Spleen (tissue), 11 donors: ENCODE data around the gene DOCK11. TPM values are rescaled to one million over a fixed set of nuclear protein-coding genes. Genes with fewer than 3 reads are reported as not detected.
"Not testable (repeated sequence)": the region's sequence is repeated elsewhere in the genome, so short reads cannot be mapped to it uniquely, and the experiment has no call there.

Experiments used
- DNase-seq: peaks from one replicate; pipeline ENCODE4 v3.0.0-alpha.2; 2020
- H3K27ac ChIP-seq, 8 donors: fragments of 200-600 bp; sonication (generic) in 7 of 8; 1 replicate in 4 of 8; 2 replicates in 4 of 8; pipeline versions ENCODE4 v1.5.0 to v1.8.0; 2016 to 2021; ENCODE audit warnings: inconsistent platforms in 4 of 8, mild to moderate bottlenecking in 4 of 8, moderate library complexity in 1 of 8
- H3K27me3 ChIP-seq, 7 donors: fragments of 200-600 bp; sonication (generic) in 6 of 7; replicated peaks in 1 of 7; 1 replicate in 4 of 7; 2 replicates in 3 of 7; pipeline versions ENCODE4 v1.5.0 to v1.8.0; 2016 to 2021; ENCODE audit warnings: inconsistent platforms in 3 of 7, mild to moderate bottlenecking in 1 of 7
- H3K36me3 ChIP-seq, 6 donors: fragments of 200-600 bp; sonication (generic) in 5 of 6; 1 replicate in 4 of 6; 2 replicates in 2 of 6; pipeline versions ENCODE4 v1.5.0 to v1.8.0; 2016 to 2021; ENCODE audit warnings: inconsistent platforms in 2 of 6
- H3K4me1 ChIP-seq, 6 donors: fragments of 200-600 bp; sonication (generic) in 5 of 6; 1 replicate in 3 of 6; 2 replicates in 3 of 6; pipeline versions ENCODE4 v1.5.0 to v1.8.0; 2016 to 2021; ENCODE audit warnings: inconsistent platforms in 3 of 6
- H3K4me3 ChIP-seq, 8 donors: fragments of 200-600 bp; sonication (generic) in 7 of 8; 1 replicate in 4 of 8; 2 replicates in 4 of 8; pipeline versions ENCODE4 v1.5.0 to v1.8.0; 2016 to 2021; ENCODE audit warnings: inconsistent platforms in 4 of 8, mild to moderate bottlenecking in 4 of 8, moderate library complexity in 2 of 8
- H3K9me3 ChIP-seq, 8 donors: fragments of 200-600 bp; sonication (generic) in 7 of 8; 1 replicate in 4 of 8; 2 replicates in 4 of 8; pipeline versions ENCODE4 v1.5.0 to v1.8.0; 2016 to 2021; ENCODE audit warnings: inconsistent platforms in 4 of 8
- POLR2A ChIP-seq, 3 donors: fragments of 450-650 bp; IDR thresholded peaks; one replicate each; pipeline ENCODE4 v1.5.1; 2017; ENCODE audit warnings: antibody characterized with exemption in 3 of 3, mild to moderate bottlenecking in 1 of 3
- POLR2AphosphoS5 ChIP-seq, 3 donors: sonication (generic); formaldehyde crosslinking; IDR thresholded peaks; one replicate each; pipeline ENCODE4 v1.5.1; 2017; ENCODE audit warnings: antibody characterized with exemption in 3 of 3
- WGBS, 5 donors: extraction: QIAGEN DNeasy Blood & Tissue Kit in 3 of 5; methylation state at CpG; one replicate each; pipeline versions ENCODE4 v1.1.5 to v1.1.7; 2013 to 2018; 5-methylcytosine and 5-hydroxymethylcytosine counted together
- intact Hi-C: fragments of 100-400 bp; cut with DNase I; formaldehyde crosslinking; loops from one replicate; pipeline ENCODE4 v1.15.0; 2023; ENCODE audit warnings: low total_unique reads
- polyA plus RNA-seq, 3 donors: library from polyadenylated mRNA; stranded (reverse); fragments of 200-250 nt; gene quantifications; one replicate each; pipeline ENCODE4 v1.2.1, GENCODE V29; 2013
- total RNA-seq, 7 donors: library from RNA; depleted of rRNA in 3 of 7; stranded (reverse); fragments of >200 nt in 3 of 7; fragmentation: NEBNext Ultra II Directional in 4 of 7; extraction: Animal tissue kit (Norgen Biotek cat#: 25700) in 4 of 7; gene quantifications; one replicate each; pipeline versions ENCODE4 v1.1.0 to v1.2.1, GENCODE V29; 2016 to 2021
- TF ChIP-seq, protein P1 (sequence below), 11 experiments: fragments of 200-600 bp in 7 of 11; fragments of 450-650 bp in 4 of 11; sonication (generic) in 4 of 11; IDR thresholded peaks in 8 of 11; conservative IDR thresholded peaks in 3 of 11; 1 replicate in 7 of 11; 2 replicates in 4 of 11; pipeline versions ENCODE4 v1.4.0 to v1.8.0; 2016 to 2021; ENCODE audit warnings: antibody characterized with exemption in 11 of 11, inconsistent platforms in 4 of 11, mild to moderate bottlenecking in 1 of 11
- donor health status: healthy with polysubstance abuse.
- donor health status: DM: no; HTN: no; CAD: no; lungs with moderate emphysema.
- donor health status: DM: no; HTN: no; CAD: no.
- donor health status: Bipolar disorder and iron deficiency.
- donor health status: healthy.
- donor health status: DM: no; HTN: no; CAD: no.
- donor health status: DM: yes; HTN: yes; CAD: no.

The DOCK11 gene
- total and polyA plus RNA-seq, 10 donors: 32.8 to 68.9 (median 56.0) TPM

DNA sequence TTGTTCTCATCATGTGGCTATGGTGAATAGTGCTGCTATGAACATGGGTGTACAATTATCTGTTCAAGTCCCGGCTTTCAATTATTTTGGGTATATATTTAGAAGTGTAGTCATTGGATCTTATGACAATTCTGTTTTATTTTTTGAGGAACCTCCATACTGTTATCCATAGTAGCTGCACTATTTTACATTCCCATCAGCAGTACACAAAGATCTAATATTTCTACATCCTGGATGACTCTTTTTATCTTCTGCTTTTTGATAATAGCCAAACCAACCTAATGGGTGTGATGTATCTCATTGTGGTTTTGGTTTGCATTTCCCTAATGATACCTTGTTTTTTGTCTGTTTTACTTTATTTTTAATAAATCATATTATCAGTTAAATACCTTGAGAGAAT, 218.9 kb downstream of the DOCK11 start:
- H3K4me1 ChIP-seq: peaks cover 0 to 23% (median 6%) of the 10 kb centered on the region in 6 donors

DNA sequence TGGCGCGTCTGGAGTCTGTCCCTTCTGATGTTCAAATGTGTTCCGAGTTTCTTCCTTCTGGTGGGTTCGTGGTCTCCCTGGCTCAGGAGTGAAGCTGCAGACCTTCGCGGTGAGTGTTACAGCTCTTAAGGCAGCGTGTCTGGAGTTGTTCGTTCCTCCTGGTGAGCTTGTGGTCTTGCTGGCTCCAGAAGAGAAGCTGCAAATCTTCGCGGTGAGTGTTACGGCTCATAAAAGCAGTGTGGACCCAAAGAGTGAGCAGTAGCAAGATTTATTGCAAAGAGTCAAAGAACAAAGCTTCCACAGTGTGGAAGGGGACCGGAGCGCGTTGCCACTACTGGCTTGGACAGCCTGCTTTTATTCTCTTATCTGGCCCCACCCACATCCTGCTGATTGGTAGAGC, 220.3 kb downstream of the DOCK11 start:
- H3K4me1 ChIP-seq: peaks cover 0 to 33% (median 6%) of the 10 kb centered on the region in 6 donors
- DNase-seq, H3K9me3 ChIP-seq, intact Hi-C loops, H3K36me3 ChIP-seq, H3K4me3 ChIP-seq, H3K27me3 ChIP-seq, H3K27ac ChIP-seq: not testable (repeated sequence)
- WGBS, 5 donors: 62 to 88% (median 78%) methylated on average over 10 to 14 of the region's 14 CpGs

More for the DNA sequence above, 218.9 kb downstream of the DOCK11 start:
- no peak overlapping the region for H3K4me3 ChIP-seq
- intact Hi-C loops: no loop called here
- H3K27me3 ChIP-seq: no peaks in the 10 kb centered on the region
- H3K9me3 ChIP-seq: no peaks in the 10 kb centered on the region
- WGBS, 5 donors: 89 to 100% (median 90%) methylated on average over 1 of the region's 1 CpG
- no peak for DNase-seq
- no peaks in the 10 kb centered on the region for H3K36me3 ChIP-seq
- no peak overlapping the region for H3K27ac ChIP-seq
- TF ChIP-seq, protein P1, sequence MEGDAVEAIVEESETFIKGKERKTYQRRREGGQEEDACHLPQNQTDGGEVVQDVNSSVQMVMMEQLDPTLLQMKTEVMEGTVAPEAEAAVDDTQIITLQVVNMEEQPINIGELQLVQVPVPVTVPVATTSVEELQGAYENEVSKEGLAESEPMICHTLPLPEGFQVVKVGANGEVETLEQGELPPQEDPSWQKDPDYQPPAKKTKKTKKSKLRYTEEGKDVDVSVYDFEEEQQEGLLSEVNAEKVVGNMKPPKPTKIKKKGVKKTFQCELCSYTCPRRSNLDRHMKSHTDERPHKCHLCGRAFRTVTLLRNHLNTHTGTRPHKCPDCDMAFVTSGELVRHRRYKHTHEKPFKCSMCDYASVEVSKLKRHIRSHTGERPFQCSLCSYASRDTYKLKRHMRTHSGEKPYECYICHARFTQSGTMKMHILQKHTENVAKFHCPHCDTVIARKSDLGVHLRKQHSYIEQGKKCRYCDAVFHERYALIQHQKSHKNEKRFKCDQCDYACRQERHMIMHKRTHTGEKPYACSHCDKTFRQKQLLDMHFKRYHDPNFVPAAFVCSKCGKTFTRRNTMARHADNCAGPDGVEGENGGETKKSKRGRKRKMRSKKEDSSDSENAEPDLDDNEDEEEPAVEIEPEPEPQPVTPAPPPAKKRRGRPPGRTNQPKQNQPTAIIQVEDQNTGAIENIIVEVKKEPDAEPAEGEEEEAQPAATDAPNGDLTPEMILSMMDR (IDR thresholded peaks at IDR 0.05 in 8 of 11, conservative IDR thresholded peaks at IDR 0.05 in 3 of 11): no peak
- TF ChIP-seq POLR2AphosphoS5 (IDR thresholded peaks at IDR 0.05) (no peak), POLR2A (IDR thresholded peaks at IDR 0.05) (no peak)

DNA sequence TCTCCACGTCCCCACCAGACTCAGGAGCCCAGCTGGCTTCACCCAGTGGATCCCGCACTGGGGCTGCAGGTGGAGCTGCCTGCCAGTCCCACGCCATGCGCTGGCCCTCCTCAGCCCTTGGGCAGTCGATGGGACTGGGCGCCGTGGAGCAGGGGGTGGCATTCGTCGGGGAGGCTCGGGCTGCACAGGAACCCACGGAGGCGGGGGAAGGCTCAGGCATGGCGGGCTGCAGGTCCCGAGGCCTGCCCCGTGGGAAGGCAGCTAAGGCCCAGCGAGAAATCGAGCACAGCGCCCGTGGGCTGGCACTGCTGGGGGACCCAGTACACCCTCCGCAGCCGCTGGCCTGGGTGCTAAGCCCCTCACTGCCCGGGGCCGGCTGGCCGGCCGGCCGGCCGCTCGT, 221.2 kb downstream of the DOCK11 start:
- intact Hi-C loops, H3K4me3 ChIP-seq, H3K9me3 ChIP-seq, H3K36me3 ChIP-seq, H3K27me3 ChIP-seq: not testable (repeated sequence)
- 92 to 100% (median 96%) methylated on average over 6 to 28 of the region's 28 CpGs for WGBS, 5 donors
- Histone ChIP-seq H3K4me1 (peaks cover 0 to 33% (median 6%) of the 10 kb centered on the region in 6 donors), H3K27ac (peak overlapping the region in 4 of 8 donors; percentile 78 to 92 (median 90))
- peak; percentile 72 for DNase-seq

DNA sequence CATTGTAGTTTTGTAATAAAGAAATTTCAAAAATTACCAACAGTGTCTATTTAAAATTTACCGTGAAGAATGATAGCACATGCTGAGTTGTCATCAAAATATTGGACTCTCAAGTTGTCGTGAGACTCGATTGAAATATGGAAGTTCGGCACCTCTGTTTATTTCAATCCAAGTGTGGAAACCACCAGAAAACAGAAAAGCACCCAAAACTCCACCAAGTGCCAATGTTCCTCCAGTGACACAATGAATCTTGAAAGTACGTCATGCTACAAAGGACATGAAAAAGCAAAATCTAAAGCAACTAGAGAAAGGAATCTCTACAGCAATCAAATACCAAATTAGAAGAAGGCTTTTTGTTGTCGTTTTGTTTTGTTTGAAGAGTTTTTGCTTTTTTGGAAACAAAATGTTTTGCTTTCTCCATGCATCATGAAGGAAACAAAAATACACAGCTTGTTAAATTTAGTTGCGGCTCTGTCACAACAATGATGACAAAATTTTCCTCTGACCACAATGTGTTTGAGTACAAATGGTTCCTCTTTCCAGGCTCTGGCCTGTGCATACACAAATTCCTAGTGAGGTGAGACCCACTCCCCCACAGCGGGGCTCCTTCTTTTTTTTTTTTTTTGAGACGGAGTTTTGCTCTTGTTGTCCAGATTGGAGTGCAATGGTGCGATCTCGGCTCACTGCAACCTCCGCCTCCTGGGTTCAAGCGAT, 222.2 kb downstream of the DOCK11 start:
- intact Hi-C loops: no loop called here
- Histone ChIP-seq H3K4me3 (peak overlapping the region in 1 of 8 donors; percentile 27), H3K9me3 (no peaks in the 10 kb centered on the region), H3K27ac (peak overlapping the region in 7 of 8 donors; percentile 65 to 92 (median 78)), H3K36me3 (no peaks in the 10 kb centered on the region), H3K4me1 (peaks cover 0 to 33% (median 6%) of the 10 kb centered on the region in 6 donors), H3K27me3 (no peaks in the 10 kb centered on the region)
- WGBS, 5 donors: 52 to 73% (median 62%) methylated on average over 13 of the region's 13 CpGs
- TF ChIP-seq POLR2A (IDR thresholded peaks at IDR 0.05) (no peak), POLR2AphosphoS5 (IDR thresholded peaks at IDR 0.05) (no peak)
- TF ChIP-seq, protein P1 (IDR thresholded peaks at IDR 0.05 in 8 of 11, conservative IDR thresholded peaks at IDR 0.05 in 3 of 11): no peak
- DNase-seq: no peak

DNA sequence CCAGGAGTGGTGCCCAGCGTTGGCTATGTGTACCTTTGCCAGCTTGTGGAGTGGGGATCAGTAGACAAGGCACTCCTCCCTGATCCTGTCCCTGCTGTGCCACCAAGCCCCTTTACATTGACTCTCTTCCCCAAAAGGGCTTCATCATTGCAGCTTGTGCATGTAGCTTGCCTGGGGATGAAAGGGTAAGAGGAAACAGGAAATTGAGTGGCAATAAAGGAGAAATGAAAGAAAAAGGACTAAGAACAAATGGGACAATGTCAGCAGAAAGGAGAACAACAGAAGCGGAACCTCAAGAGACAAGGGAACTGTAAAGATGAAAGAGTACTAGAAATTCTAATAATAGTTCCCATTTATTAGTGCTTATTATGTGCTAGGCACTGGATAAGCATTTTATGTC, 223.1 kb downstream of the DOCK11 start:
- Histone ChIP-seq H3K27me3 (no peaks in the 10 kb centered on the region), H3K36me3 (no peaks in the 10 kb centered on the region), H3K4me3 (peak overlapping the region in 1 of 8 donors; percentile 27), H3K9me3 (no peaks in the 10 kb centered on the region), H3K4me1 (peaks cover 0 to 38% (median 14%) of the 10 kb centered on the region in 6 donors), H3K27ac (peak overlapping the region in 7 of 8 donors; percentile 57 to 92 (median 78))
- intact Hi-C loops: no loop called here
- 26 to 71% (median 60%) methylated on average over 2 of the region's 2 CpGs for WGBS, 5 donors
- DNase-seq: no peak
- TF ChIP-seq POLR2AphosphoS5 (IDR thresholded peaks at IDR 0.05) (peak in 1 of 3 donors; percentile 51), POLR2A (IDR thresholded peaks at IDR 0.05) (no peak)
- TF ChIP-seq, protein P1 (IDR thresholded peaks at IDR 0.05 in 8 of 11, conservative IDR thresholded peaks at IDR 0.05 in 3 of 11): no peak
